GM13976 (cell line): ENCODE results near the gene PTCD2.

Experiments
- DNase-seq: peaks from one replicate; pipeline ENCODE4 v3.0.0; 2012; ENCODE audit warnings: low spot score
- CTCF ChIP-seq: IDR thresholded peaks from 2 replicates; pipeline ENCODE4 v1.5.1; 2012; ENCODE audit warnings: borderline replicate concordance, mild to moderate bottlenecking; ENCODE audit not compliant: insufficient read depth; ENCODE audit errors: extremely low read depth, missing control alignments, control extremely low read depth
- in situ Hi-C: fragments of 300-500 bp; cut with MboI; formaldehyde crosslinking; loops from one replicate; pipeline ENCODE4 v1.12.0; 2022; ENCODE audit warnings: low sequenced_read_pairs, mixed read lengths, inconsistent platforms; ENCODE audit not compliant: unreplicated experiment

PTCD2 gene

DNA sequence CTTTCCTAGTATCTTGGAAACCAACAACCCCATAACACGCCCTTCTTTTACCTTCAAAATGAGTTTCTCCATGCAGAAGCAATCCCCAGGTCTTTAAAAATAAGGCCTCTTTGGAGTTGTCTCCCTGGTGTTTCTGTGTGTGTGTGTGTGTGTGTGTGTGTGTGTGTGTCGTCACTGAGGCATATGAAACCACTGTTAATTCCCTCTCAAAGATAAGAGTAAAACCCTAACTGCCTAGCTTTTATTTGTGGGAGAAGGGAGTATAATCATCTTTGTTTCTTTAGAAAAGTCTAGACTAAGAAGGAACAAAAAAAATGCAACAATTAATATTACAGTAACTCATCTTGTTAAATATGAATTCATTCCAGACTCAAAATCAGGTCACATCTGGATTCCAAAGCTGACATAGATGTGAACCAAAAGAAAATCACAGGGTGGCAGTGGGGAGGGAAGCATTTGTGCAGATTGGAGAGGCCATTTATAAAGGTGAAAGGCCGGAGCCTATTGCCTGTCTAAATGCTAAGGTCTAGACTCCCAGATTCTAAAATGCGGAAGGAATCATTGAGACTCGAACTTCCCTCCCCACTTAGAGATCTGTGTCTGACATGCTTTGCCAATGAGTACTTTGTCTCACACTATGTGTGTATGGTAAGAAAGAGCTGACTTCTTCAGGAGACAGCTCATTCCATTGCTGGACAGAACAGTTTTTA, 95.6 kb downstream of the PTCD2 start:
- in situ Hi-C loops, result no loop called here
- no peak for DNase-seq
- no peak for TF ChIP-seq CTCF

- in situ Hi-C loops, result no loop called here
- no peak for TF ChIP-seq CTCF
- no peak for DNase-seq
Measured at GRCh38 chr5:72417333-72418062, 97.3 kb downstream of the PTCD2 start.
